ENCODE data around the gene PSMD13.
A peak's percentile ranks its signal among the peaks of the same experiment; 100 is the strongest.
"Not testable (repeated sequence)": the region's sequence is repeated elsewhere in the genome, so short reads cannot be mapped to it uniquely, and the experiment has no call there.

PSMD13 gene

GRCh38 chr11:236774-237767, at the start of gene PSMD13:
TSS of gene PSMD13 (plus strand) at chr11:236976. CDS start at chr11:237050, 74 bp downstream.
- peak; percentile 43 for DNase-seq

- not testable (repeated sequence) for DNase-seq
Measured at GRCh38 chr11:189200-189783, 47.5 kb upstream of the PSMD13 start.

GRCh38 chr11:189843-190311, 46.9 kb upstream of the PSMD13 start:
- DNase-seq, result not testable (repeated sequence)

GRCh38 chr11:190546-190945, 46.2 kb upstream of the PSMD13 start:
- DNase-seq, result not testable (repeated sequence)

GRCh38 chr11:191490-192478, 45.0 kb upstream of the PSMD13 start:
- DNase-seq, result not testable (repeated sequence)

GRCh38 chr11:192674-193128, 44.1 kb upstream of the PSMD13 start, which contains the start of gene SCGB1C1:
TSS of gene SCGB1C1 (plus strand) at chr11:193078. CDS start at chr11:193100, 22 bp downstream.
- DNase-seq, result not testable (repeated sequence)

GRCh38 chr11:193481-193880, 43.3 kb upstream of the PSMD13 start:
- DNase-seq, result not testable (repeated sequence)

GRCh38 chr11:196786-197731, 39.7 kb upstream of the PSMD13 start:
- DNase-seq, result no peak

GRCh38 chr11:197741-198235, 39.0 kb upstream of the PSMD13 start:
- no peak for DNase-seq

GRCh38 chr11:198236-198806, 38.5 kb upstream of the PSMD13 start:
- no peak for DNase-seq

GRCh38 chr11:199004-199581, 37.7 kb upstream of the PSMD13 start:
- DNase-seq, result no peak

- DNase-seq, result no peak
Measured at GRCh38 chr11:199782-200181, 37.0 kb upstream of the PSMD13 start.

GRCh38 chr11:200224-201003, 36.4 kb upstream of the PSMD13 start:
- DNase-seq, result no peak

- DNase-seq, result no peak
Measured at GRCh38 chr11:201966-202365, 34.8 kb upstream of the PSMD13 start.

- no peak for DNase-seq
Measured at GRCh38 chr11:202490-202889, 34.3 kb upstream of the PSMD13 start.

GRCh38 chr11:203056-203944, 33.5 kb upstream of the PSMD13 start:
- DNase-seq, result no peak

GRCh38 chr11:203945-204586, 32.7 kb upstream of the PSMD13 start:
- DNase-seq, result no peak

GRCh38 chr11:204587-205109, 32.1 kb upstream of the PSMD13 start:
- DNase-seq, result no peak
